Stimulated activated naive B cell treated with anti-CD40 and anti-IgM and Interleukin-4, amounts not matched to agents 10 μg/mL and 1 μg/mL and 100 μg/mL, for 72 hours (primary cell): Measurements from ENCODE around the gene PRPH2.
"Not testable (repeated sequence)": the region's sequence is repeated elsewhere in the genome, so short reads cannot be mapped to it uniquely, and the experiment has no call there.

Experiments used
- ATAC-seq, 2 donors: fragments of 150-1000 bp; cut with Tn5 transposase; replicated peaks; 2 replicates each; pipeline ENCODE4 v1.10.0; 2021; ENCODE audit warnings: moderate library complexity in 1 of 2
- DNase-seq: peaks from one replicate; pipeline ENCODE4 v3.0.0; 2021
- H3K27ac Mint-ChIP-seq: one replicate; pipeline ENCODE4 v1.8.0; 2022; ENCODE audit warnings: mild to moderate bottlenecking, mixed read lengths
- H3K27me3 Mint-ChIP-seq, 2 donors: one replicate each; pipeline ENCODE4 v1.8.0; 2022; ENCODE audit warnings: mixed read lengths in 2 of 2
- H3K36me3 Mint-ChIP-seq, 2 donors: one replicate each; pipeline ENCODE4 v1.8.0; 2022; ENCODE audit warnings: mixed read lengths in 2 of 2, mild to moderate bottlenecking in 1 of 2
- H3K4me1 Mint-ChIP-seq, 2 donors: one replicate each; pipeline ENCODE4 v1.8.0; 2022; ENCODE audit warnings: mixed read lengths in 2 of 2, mild to moderate bottlenecking in 1 of 2
- H3K4me3 Mint-ChIP-seq, 2 donors: one replicate each; pipeline ENCODE4 v1.8.0; 2022; ENCODE audit warnings: mild to moderate bottlenecking in 2 of 2, mixed read lengths in 2 of 2, moderate library complexity in 1 of 2
- H3K9me3 Mint-ChIP-seq, 2 donors: one replicate each; pipeline ENCODE4 v1.8.0; 2022; ENCODE audit warnings: mixed read lengths in 2 of 2, mild to moderate bottlenecking in 1 of 2

PRPH2 gene

DNA sequence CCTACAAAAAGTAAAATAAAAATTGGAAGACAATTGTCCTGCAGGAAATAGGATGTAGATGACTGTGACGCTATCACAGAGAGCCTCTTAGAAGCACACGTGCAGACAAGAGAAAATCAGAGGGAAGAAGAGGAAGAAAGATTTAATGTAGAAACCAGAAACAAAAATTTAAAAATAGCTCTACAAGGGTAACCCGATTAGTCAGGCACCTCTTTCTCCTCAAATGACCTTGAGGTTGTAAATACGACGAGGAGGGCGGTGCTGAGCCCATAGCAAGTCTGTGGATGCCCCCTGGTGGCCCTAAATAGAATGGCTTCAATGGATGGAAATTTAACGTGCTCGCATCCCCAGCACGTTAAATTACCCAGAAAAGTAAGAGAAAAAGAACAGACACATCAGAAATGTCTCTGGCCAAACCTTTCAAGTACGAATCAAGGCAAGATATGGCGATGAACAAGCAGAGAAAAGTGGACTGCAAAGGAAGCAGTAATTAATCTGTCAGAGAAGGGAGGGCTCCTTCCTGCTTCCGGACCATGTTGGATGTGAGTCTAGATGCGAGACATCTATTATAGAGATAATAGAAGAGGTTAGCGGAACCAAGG lies 4.2 kb upstream of the PRPH2 start:
- peak; percentile 97 for ATAC-seq
- Mint-ChIP-seq H3K27me3 (no peaks in the 10 kb centered on the region), H3K4me1 (peaks cover 14 to 21% of the 10 kb centered on the region in 2 donors), H3K4me3 (peak overlapping the region; percentile 90 to 94), H3K9me3 (no peaks in the 10 kb centered on the region), H3K36me3 (no peaks in the 10 kb centered on the region), H3K27ac (peak overlapping the region; percentile 96)
- peak; percentile 58 for DNase-seq

DNA sequence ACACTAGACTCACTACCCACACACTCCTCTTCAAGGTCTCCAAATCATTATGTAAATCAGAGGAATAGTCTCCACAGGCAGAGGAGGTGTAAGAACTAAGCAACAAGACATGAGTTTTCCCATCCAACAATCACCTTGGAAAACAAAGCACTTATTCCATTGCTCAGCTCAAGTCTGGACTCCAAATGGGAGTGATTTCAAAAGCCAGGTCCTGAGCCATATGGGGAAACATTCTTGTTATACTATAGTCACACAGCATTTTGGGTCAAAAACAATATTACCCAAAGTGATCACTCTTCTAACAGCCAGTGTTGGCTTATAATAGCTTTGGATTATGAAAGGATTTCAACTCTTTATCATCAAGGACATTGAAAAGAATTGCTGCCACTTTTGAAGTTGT lies 3.6 kb upstream of the PRPH2 start:
- ATAC-seq (no peak), DNase-seq (no peak)
- H3K36me3 Mint-ChIP-seq = no peaks in the 10 kb centered on the region
- H3K27me3 Mint-ChIP-seq = no peaks in the 10 kb centered on the region
- no peaks in the 10 kb centered on the region for H3K9me3 Mint-ChIP-seq
- peaks cover 14 to 21% of the 10 kb centered on the region in 2 donors for H3K4me1 Mint-ChIP-seq
- H3K4me3 Mint-ChIP-seq = peak overlapping the region; percentile 90 to 94
- H3K27ac Mint-ChIP-seq = peak overlapping the region; percentile 96

DNA sequence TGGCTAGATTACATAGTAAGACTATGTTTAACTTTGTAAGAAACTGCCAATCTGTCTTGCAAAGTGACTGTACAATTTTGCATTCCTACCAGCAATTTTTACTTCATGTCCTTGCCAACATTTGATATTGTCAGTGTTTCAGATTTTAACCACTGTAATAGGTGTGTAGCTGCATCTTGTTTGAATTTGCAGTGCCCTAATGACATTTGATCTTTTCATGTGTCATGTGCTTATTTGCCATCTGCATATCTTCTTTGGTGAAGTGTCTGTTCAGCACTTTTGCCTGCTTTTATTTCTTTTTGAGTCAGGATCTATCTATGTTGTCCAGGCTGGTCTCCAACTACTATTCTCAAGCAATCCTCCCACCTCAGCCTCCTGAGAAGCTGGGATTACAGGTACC lies 2.4 kb upstream of the PRPH2 start:
- no peak for ATAC-seq
- peaks cover 14 to 21% of the 10 kb centered on the region in 2 donors for H3K4me1 Mint-ChIP-seq
- H3K27me3 Mint-ChIP-seq = no peaks in the 10 kb centered on the region
- no peaks in the 10 kb centered on the region for H3K36me3 Mint-ChIP-seq
- no peaks in the 10 kb centered on the region for H3K9me3 Mint-ChIP-seq
- H3K4me3 Mint-ChIP-seq = no peak overlapping the region
- no peak for DNase-seq
- no peak overlapping the region for H3K27ac Mint-ChIP-seq

DNA sequence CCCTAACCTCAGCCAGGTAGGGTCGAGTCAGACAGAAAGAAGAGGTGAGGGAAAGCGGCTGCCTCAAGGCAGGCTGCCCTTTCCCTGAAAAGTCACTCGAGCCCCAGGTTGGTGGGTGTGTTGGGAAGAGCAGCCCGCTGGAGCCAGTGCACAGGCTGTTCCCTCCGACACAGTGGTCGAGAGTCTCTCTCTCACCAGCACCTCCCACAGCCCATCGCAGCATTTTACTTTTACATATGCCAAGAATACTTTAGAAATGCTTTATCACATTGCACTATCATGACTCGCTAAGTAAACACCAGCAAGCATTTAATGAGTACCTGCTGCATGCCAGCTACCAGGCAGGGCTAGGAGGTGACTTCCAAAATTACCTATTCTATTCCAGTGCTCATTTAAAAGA lies 1.7 kb downstream of the PRPH2 start:
- no peaks in the 10 kb centered on the region for H3K36me3 Mint-ChIP-seq
- no peak overlapping the region for H3K4me3 Mint-ChIP-seq
- DNase-seq (no peak), ATAC-seq (no peak)
- no peaks in the 10 kb centered on the region for H3K9me3 Mint-ChIP-seq
- no peaks in the 10 kb centered on the region for H3K27me3 Mint-ChIP-seq
- H3K4me1 Mint-ChIP-seq = peaks cover under 1 to 1% of the 10 kb centered on the region in 2 donors
- no peak overlapping the region for H3K27ac Mint-ChIP-seq

DNA sequence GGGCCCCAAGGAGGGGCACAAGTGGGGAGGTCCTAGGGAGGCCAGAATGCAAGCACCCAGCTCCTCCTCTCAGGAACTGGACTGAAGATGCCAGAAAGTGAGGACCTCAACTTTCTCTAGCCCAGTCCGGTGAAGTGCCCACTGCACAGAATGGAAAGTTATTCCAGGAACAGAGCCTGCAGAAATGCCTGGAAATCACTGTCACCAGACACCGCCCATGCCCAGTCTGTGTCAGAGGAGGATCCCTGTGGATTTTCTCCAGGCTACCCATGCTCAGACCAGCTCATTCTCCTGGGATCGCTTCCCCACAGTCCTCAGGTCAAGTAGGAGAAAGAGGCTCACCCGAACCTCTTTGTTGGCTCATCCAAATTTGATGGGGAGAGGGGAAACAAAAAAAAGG lies 6.5 kb downstream of the PRPH2 start:
- Mint-ChIP-seq H3K9me3 (peaks cover 5% of the 10 kb centered on the region in 2 donors), H3K4me1 (no peaks in the 10 kb centered on the region), H3K4me3 (no peak overlapping the region), H3K27me3 (no peaks in the 10 kb centered on the region), H3K36me3 (peaks cover 0 to 2% of the 10 kb centered on the region in 2 donors), H3K27ac (no peak overlapping the region)
- no peak for ATAC-seq
- DNase-seq = no peak

DNA sequence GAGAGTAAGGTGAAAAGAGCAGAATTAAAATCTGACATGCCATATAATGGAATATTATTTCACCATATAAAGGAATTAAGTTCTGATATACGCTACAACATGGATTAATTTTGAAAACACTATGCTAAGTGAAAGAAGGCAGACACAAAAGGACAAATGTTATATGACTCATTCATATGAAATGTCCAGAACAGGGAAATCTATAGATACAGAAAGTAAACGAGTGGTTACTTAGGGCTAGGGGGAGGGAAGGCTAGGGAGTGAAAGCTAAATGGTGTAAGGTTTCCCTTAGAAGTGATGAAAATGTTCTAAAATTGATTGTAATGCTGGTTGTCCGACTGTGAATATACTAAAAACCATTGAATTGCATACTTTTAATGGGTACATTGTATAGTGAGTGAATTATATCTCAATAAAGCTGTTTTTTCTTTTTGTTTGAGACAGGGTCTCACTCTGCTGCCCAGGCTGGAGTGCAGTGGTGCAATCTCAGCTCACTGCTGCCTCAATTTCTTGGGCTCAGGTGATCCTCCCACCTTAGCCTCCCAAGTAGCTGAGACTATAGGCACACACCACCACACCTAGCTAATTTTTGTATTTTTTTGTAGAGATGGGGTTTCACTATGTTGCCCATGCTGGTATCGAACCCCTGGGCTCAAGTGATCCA lies 8.2 kb downstream of the PRPH2 start:
- DNase-seq (no peak), ATAC-seq (peak in 1 of 2 donors; percentile 31)
- Mint-ChIP-seq H3K4me3 (no peak overlapping the region), H3K9me3 (peaks cover 5% of the 10 kb centered on the region in 2 donors), H3K4me1 (no peaks in the 10 kb centered on the region), H3K27me3 (no peaks in the 10 kb centered on the region), H3K36me3 (peaks cover 0 to 2% of the 10 kb centered on the region in 2 donors), H3K27ac (no peak overlapping the region)

DNA sequence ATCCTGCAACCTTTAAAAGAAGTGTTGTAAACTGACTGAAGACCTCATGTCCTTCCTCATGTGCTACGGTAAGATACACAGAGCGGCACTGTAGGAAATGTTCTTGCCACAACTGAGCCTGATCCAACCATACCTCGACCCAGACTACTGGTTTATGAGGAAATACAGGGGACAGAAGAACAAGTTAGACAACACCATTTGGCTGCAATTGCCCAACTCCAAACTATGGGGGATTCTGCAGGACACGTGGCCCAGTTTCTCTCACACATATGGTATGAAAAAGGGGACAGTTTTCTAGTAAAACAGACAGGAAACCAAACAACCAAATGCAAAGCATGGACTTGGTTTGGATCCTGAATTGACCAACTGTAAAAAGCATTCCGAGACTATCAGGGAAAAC lies 10.5 kb downstream of the PRPH2 start:
- Mint-ChIP-seq H3K4me1 (no peaks in the 10 kb centered on the region), H3K27me3 (peaks cover 0 to 3% of the 10 kb centered on the region in 2 donors), H3K27ac (no peak overlapping the region), H3K36me3 (peaks cover 0 to 2% of the 10 kb centered on the region in 2 donors), H3K9me3 (peaks cover 5% of the 10 kb centered on the region in 2 donors), H3K4me3 (no peak overlapping the region)
- ATAC-seq (no peak), DNase-seq (no peak)

DNA sequence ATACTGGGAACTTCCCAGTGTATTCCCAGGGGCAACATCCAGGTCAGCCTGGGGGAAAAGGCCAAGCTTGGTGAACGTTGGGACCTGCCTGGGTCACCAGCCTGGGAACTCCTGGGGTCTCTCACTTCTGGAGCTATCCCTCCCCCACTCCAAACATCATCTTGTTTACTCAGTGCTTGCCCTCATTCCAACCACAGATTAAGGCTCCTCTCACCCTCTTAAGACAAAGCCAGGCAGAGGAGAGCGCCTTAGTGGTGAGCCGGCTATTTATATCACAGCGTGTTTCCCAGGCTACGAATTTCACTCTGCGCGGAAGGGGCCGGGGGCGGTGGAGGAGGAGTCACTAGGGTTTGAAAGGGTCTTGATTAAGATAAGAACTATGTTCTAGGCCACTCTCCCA lies 12.1 kb downstream of the PRPH2 start:
- peaks cover 0 to 3% of the 10 kb centered on the region in 2 donors for H3K27me3 Mint-ChIP-seq
- no peak for ATAC-seq

DNA sequence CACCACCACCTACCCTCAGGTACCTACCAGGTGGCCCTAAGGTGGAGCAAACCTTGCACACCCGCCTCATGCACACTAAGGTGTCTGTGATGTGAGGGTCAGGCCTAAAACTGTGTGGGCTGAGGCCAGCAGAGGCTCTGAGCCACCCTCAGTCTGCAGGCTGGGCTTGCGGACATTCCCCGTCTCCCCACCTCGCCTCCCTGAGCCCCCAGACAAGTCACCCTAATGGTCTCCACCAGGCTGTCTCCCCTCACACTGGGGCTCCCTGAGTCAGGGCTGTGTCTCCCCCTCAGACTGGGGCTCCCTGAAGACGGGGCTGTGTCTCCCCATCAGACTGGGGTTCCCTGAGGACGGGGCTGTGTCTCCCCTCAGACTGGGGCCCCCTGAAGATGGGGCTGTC lies 12.5 kb downstream of the PRPH2 start:
- Mint-ChIP-seq H3K4me3 (no peak overlapping the region), H3K9me3 (peaks cover 5% of the 10 kb centered on the region in 2 donors), H3K27me3 (peaks cover 0 to 3% of the 10 kb centered on the region in 2 donors), H3K4me1 (no peaks in the 10 kb centered on the region), H3K27ac (no peak overlapping the region), H3K36me3 (peaks cover 0 to 2% of the 10 kb centered on the region in 2 donors)
- DNase-seq = no peak
- no peak for ATAC-seq

More for the DNA sequence above, 12.1 kb downstream of the PRPH2 start:
- no peak overlapping the region for H3K27ac Mint-ChIP-seq
- H3K4me3 Mint-ChIP-seq = no peak overlapping the region
- DNase-seq = no peak
- no peaks in the 10 kb centered on the region for H3K4me1 Mint-ChIP-seq
- H3K9me3 Mint-ChIP-seq = peaks cover 5% of the 10 kb centered on the region in 2 donors
- H3K36me3 Mint-ChIP-seq = peaks cover 0 to 2% of the 10 kb centered on the region in 2 donors

DNA sequence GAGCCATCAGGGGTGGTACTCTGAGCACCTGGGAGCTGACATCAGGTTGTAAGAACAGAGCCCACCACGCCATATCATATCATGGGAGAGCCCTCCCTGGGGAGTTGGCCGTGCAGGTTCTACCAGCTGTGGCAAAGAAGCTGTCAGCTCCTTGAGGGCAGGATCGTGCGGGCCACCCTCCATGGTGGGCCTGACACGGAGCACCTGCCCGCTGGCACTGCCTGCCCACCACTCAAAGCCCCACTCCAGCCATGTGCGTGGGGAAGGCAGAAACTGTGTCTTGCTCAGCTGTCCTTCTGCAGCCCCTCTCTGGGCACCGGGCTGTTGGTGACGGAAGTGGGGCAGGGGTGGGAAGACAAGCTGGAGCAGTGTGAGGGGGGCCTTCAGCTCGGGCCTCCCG lies 14.3 kb downstream of the PRPH2 start:
- Mint-ChIP-seq H3K9me3 (peaks cover 5% of the 10 kb centered on the region in 2 donors), H3K27me3 (peaks cover 0 to 3% of the 10 kb centered on the region in 2 donors), H3K4me1 (no peaks in the 10 kb centered on the region), H3K36me3 (peaks cover 0 to 2% of the 10 kb centered on the region in 2 donors), H3K27ac (no peak overlapping the region), H3K4me3 (no peak overlapping the region)
- DNase-seq (no peak), ATAC-seq (no peak)

DNA sequence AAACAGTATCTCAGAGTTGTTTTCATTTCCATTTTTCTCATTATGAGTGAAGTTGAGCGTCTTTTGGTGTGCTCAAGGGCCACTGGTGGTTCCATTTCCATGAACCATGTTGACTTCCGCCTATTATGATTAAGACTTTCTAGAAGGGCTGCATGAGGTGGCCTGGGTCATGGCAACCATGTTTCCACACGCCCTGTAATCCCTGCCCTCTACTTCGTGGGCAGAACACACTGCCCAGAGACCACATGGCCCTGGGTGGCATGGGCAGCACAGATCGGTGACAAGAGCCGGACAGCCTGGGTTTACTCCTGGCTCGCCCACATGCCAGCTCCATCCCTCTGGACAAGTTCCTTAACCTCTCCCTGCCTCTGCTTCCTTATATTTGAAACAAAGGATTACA lies 14.8 kb downstream of the PRPH2 start:
- peaks cover 5% of the 10 kb centered on the region in 2 donors for H3K9me3 Mint-ChIP-seq
- H3K4me3 Mint-ChIP-seq = no peak overlapping the region
- no peaks in the 10 kb centered on the region for H3K4me1 Mint-ChIP-seq
- no peak overlapping the region for H3K27ac Mint-ChIP-seq
- H3K27me3 Mint-ChIP-seq = peaks cover 0 to 3% of the 10 kb centered on the region in 2 donors
- DNase-seq (no peak), ATAC-seq (no peak)
- H3K36me3 Mint-ChIP-seq = peaks cover 0 to 2% of the 10 kb centered on the region in 2 donors

DNA sequence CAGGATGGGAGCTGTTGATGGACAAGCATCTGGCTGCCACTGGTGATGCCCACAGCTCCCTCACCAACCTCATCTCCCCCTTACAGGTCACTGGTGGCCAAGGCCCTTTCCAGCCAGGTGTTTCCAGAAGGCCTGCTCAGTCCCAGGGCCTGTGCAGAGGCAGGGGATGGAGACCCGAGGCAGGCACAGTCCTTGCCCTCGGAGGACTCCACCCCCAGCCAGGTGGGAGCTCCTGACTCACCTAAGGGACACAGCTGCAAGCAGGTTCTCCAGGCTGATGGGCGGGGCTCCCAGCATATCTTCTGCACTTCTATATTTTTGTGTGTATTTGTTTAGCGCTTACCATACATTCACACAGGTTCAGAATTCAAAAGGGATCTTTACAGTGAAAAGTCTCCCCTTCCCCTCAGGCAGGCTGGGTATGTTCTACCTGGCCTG lies 17.4 kb downstream of the PRPH2 start:
- DNase-seq = no peak
- Mint-ChIP-seq H3K4me3 (no peak overlapping the region), H3K4me1 (no peaks in the 10 kb centered on the region), H3K9me3 (no peaks in the 10 kb centered on the region), H3K36me3 (no peaks in the 10 kb centered on the region), H3K27me3 (peaks cover 0 to 3% of the 10 kb centered on the region in 2 donors), H3K27ac (no peak overlapping the region)
- ATAC-seq = no peak

DNA sequence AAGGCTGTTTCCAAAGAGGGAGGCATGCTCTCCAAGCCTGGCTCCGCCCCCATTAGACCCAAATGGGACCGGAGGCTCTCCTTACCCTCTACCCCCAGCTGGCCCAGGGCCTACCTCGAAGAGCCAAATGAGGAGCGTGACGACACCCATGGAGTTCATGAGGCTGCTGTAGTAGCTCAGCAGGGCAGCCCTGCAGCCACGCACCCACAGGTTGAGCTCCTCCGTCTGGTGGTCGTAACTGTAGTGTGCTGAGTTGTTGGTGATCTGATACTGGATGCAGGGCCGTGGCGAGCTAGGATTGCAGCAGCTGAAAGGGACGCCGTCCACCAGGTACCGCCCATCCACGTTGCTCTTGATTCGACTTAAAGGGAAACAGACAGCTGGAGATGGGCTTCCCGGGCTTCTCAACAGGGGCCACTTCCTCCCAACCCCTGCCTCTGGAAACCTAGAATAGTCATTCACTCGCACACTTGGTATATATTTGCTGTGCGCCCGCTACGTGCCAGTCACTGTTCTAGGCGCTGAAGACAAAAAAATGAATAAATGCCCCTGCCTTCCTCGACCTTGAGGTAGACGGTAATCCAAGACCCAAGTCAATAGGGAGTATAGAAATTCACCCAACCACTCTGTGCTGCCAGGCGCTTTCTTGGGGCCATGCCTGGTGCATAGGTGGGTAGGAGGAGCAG lies 18.0 kb downstream of the PRPH2 start:
- peaks cover 0 to 3% of the 10 kb centered on the region in 2 donors for H3K27me3 Mint-ChIP-seq
- H3K27ac Mint-ChIP-seq = no peak overlapping the region
- no peak overlapping the region for H3K4me3 Mint-ChIP-seq
- ATAC-seq = no peak
- H3K4me1 Mint-ChIP-seq = no peaks in the 10 kb centered on the region
- H3K9me3 Mint-ChIP-seq = no peaks in the 10 kb centered on the region
- no peaks in the 10 kb centered on the region for H3K36me3 Mint-ChIP-seq
- DNase-seq = no peak

DNA sequence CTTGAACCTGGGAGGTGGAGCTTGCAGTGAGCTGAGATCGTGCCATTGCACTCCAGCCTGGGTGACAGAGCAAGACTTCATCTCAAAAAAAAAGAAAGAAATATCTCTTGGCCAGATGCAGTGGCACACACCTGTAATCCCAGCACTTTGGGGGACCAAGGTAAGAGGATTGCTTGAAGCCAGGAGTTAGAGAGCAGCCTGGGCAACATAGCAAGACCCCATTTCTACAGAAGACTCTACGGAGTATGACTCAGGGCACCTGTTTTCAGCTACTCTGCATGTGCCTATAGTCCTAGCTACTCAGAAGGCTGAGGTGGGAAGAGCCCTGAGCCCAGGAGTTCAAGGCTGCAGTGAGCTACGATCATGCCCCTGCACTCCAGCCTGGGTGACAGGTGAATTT lies 19.6 kb downstream of the PRPH2 start:
- H3K4me3 Mint-ChIP-seq, H3K27ac Mint-ChIP-seq, DNase-seq, ATAC-seq, H3K9me3 Mint-ChIP-seq, H3K36me3 Mint-ChIP-seq, H3K4me1 Mint-ChIP-seq, H3K27me3 Mint-ChIP-seq: not testable (repeated sequence)

DNA sequence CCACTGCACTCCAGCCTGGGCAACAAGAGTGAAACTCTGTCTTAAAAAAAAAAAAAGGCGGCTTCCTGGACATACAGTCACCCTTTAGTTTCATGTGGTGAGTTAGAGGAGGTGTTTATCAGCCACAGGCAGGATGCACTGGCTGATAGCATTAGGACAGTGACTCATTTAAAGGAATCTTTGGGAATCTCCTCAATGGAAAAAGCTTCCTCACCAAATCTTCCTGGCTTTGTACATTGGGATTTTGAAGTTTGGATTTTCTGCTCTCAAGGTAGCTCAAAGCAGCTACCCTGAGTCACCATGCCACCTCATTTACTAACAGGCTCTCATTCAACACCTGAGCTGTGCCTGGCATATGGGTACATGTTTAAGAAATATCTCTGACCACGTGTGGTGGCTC lies 20.2 kb downstream of the PRPH2 start:
- Mint-ChIP-seq H3K27ac (no peak overlapping the region), H3K4me1 (peaks cover 0 to 2% of the 10 kb centered on the region in 2 donors), H3K4me3 (no peak overlapping the region), H3K27me3 (no peaks in the 10 kb centered on the region), H3K9me3 (no peaks in the 10 kb centered on the region), H3K36me3 (no peaks in the 10 kb centered on the region)
- DNase-seq (no peak), ATAC-seq (no peak)
